Central memory CD8-positive, alpha-beta T cell (primary cell): ENCODE data around the gene MARK3.

ENCODE experiments used
- ATAC-seq: fragments of 150-1000 bp; cut with Tn5 transposase; replicated peaks from 2 replicates; pipeline ENCODE4 v1.10.0; 2022; ENCODE audit warnings: mild to moderate bottlenecking, moderate FRiP score, moderate number of reproducible peaks; ENCODE audit not compliant: poor library complexity, severe bottlenecking; ENCODE audit errors: extremely low read depth
- DNase-seq, 2 donors: peaks; one replicate each; pipeline ENCODE4 v3.0.0; 2021; ENCODE audit warnings: low spot score in 2 of 2
- H3K27ac Mint-ChIP-seq: one replicate; pipeline ENCODE4 v1.8.0; 2022; ENCODE audit warnings: low read depth, mild to moderate bottlenecking, moderate library complexity, mixed read lengths
- H3K27me3 Mint-ChIP-seq: one replicate; pipeline ENCODE4 v1.8.0; 2022; ENCODE audit warnings: mixed read lengths
- H3K36me3 Mint-ChIP-seq: one replicate; pipeline ENCODE4 v1.8.0; 2022; ENCODE audit warnings: mild to moderate bottlenecking, moderate library complexity, mixed read lengths; ENCODE audit not compliant: insufficient read depth
- H3K4me1 Mint-ChIP-seq: one replicate; pipeline ENCODE4 v1.8.0; 2022; ENCODE audit warnings: mixed read lengths
- H3K4me3 Mint-ChIP-seq: one replicate; pipeline ENCODE4 v1.8.0; 2022; ENCODE audit warnings: mild to moderate bottlenecking, moderate library complexity, mixed read lengths
- H3K9me3 Mint-ChIP-seq: one replicate; pipeline ENCODE4 v1.8.0; 2022; ENCODE audit warnings: mixed read lengths

Gene MARK3

DNA sequence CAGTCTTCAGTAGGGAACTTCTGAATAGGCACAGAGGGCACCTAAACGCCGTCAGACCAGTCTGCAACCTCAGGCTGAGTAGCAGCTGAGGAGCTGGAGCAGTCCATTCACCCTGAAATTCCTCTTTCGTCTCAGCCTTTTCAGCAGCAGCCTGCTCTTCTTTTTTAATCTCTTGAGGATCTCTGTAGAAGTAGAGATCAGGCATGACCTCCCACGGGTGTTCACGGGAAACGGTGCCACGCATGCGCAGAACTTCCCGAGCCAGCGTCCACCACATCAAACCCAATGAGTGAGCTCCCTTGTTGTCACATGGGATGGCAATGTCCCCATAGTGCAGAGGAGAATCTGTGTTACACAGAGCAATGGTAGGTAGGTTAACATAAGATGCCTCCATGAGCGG lies 11.1 kb upstream of the MARK3 start:
- Mint-ChIP-seq H3K36me3 (peaks cover 2% of the 10 kb centered on the region), H3K27ac (no peak overlapping the region), H3K9me3 (no peaks in the 10 kb centered on the region), H3K4me1 (no peaks in the 10 kb centered on the region), H3K4me3 (no peak overlapping the region), H3K27me3 (peaks cover 15% of the 10 kb centered on the region)
- ATAC-seq (no peak), DNase-seq (no peak)

DNA sequence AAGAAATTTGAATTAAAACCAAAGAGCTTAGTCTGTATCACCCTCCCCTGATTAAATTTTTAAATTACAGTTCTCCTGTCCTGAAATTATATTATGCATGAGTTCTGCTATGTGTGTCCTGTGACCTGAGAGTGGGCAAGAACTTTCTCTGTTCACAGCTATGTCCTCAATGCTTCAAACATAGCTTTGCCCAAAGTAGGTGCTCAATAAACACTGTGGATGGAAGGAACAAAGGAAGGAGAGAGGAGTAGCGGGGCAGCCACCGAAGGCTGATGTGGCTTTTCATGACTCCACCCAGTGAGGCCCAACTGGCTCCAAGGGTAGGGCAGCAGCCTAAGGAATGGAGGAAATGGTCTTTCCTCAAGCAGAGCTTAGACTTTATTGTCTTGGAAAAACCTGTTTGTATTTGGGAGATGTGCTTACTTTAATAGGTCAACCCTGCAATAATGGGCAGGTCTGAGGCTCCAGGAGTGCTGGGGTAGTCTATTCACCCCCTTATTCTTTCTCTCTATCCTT lies 7.6 kb upstream of the MARK3 start:
- H3K4me3 Mint-ChIP-seq: no peak overlapping the region

DNA sequence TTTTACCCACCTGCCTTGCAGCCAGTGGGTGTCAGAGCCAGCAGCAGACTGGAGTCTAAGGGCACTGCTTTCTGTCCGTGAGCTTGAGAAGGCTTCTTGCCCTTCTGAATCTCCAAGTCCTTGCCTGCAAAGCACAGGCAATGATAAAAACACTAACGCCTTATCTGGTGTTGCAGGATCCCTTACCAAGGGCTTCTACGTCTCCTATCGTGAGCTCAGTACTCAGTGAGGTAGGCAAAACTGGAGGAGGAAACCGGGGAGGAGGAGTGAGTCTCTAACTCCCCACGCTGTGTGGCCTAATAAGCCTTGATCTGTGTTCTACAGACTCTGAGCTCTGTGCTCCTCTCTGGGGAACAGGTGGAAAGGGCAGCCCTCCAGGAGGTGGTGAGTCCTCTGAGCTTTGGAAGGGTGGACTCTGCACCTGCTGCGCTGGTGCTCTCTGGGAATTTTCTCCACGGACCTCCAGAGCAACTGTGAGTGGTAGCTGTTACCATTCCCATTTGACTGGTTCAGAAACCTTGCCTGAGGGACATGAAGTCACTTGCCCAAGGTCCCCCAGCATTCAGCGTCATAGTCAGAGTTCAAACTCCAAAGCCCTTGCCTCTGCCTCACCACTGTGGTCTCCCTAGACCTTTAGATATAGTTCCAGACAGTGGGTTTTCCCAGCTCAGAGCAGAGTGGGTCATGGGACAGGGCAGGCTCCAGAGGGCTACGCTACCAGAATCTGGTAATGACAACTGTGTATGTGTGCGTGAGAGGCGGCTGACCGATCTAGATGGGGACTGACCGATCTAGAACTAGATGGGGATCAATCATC lies 7.0 kb upstream of the MARK3 start:
- H3K9me3 Mint-ChIP-seq: no peaks in the 10 kb centered on the region
- peaks cover 14% of the 10 kb centered on the region for H3K27me3 Mint-ChIP-seq
- no peak overlapping the region for H3K27ac Mint-ChIP-seq
- peaks cover 10% of the 10 kb centered on the region for H3K4me1 Mint-ChIP-seq
- H3K4me3 Mint-ChIP-seq: no peak overlapping the region
- ATAC-seq (no peak), DNase-seq (no peak)
- peaks cover 2% of the 10 kb centered on the region for H3K36me3 Mint-ChIP-seq

More for the DNA sequence above, 7.6 kb upstream of the MARK3 start:
- Mint-ChIP-seq H3K4me1 (peaks cover 7% of the 10 kb centered on the region), H3K27me3 (peaks cover 15% of the 10 kb centered on the region), H3K36me3 (peaks cover 2% of the 10 kb centered on the region), H3K9me3 (no peaks in the 10 kb centered on the region), H3K27ac (no peak overlapping the region)
- no peak for ATAC-seq
- DNase-seq: no peak

DNA sequence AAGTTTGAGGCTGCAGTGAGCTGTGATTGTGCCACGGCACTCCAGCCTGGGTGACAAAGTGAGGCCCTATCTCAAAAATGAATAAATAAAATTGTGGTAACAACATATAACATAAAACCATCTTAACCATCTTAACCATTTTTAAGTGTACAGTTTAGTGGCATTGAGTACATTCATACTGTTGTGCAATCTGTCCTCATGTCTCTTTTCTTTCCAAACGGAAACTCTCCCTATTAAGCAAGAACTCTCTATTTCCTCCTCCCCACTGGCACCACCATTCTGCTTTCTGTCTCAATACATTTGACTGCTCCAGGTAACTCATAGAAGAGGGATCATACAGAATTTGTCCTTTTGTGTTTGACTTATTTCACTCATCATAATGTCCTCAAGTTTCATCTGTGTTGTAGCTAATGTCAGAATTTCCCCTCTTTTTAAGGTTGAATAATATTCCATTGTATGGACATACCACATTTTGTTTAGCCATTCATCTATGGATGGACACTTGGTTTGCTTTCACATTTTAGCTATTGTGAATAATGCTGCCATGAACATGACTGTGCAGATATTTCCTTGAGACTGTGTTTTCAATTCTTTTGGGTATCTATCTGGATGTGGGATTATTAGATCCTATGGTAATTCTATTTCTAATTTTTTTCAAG lies 4.4 kb upstream of the MARK3 start:
- H3K4me1 Mint-ChIP-seq: peaks cover 15% of the 10 kb centered on the region
- H3K4me3 Mint-ChIP-seq: no peak overlapping the region
- H3K9me3 Mint-ChIP-seq: no peaks in the 10 kb centered on the region
- ATAC-seq (no peak), DNase-seq (no peak)
- H3K27ac Mint-ChIP-seq: no peak overlapping the region
- H3K36me3 Mint-ChIP-seq: peaks cover 7% of the 10 kb centered on the region
- no peaks in the 10 kb centered on the region for H3K27me3 Mint-ChIP-seq

DNA sequence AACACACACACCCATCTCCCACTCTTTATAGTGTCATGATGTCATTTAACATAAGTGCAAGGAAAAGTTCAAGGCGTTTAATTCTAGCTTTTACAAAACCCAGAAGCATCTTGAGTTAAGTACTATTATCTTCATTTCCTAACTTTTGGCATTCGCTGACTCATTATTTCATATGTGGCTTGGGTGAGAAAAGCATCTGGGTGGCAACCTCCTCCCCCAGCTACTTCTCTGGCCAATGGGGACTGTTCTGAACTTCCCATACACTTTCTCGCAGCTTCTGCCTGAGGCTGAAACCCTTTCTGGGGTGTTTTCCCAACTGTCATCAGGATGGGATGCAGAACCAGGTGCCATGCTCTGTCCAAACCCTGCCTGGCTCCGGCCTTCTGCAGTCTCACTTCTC lies 2.8 kb upstream of the MARK3 start:
- H3K9me3 Mint-ChIP-seq: no peaks in the 10 kb centered on the region

DNA sequence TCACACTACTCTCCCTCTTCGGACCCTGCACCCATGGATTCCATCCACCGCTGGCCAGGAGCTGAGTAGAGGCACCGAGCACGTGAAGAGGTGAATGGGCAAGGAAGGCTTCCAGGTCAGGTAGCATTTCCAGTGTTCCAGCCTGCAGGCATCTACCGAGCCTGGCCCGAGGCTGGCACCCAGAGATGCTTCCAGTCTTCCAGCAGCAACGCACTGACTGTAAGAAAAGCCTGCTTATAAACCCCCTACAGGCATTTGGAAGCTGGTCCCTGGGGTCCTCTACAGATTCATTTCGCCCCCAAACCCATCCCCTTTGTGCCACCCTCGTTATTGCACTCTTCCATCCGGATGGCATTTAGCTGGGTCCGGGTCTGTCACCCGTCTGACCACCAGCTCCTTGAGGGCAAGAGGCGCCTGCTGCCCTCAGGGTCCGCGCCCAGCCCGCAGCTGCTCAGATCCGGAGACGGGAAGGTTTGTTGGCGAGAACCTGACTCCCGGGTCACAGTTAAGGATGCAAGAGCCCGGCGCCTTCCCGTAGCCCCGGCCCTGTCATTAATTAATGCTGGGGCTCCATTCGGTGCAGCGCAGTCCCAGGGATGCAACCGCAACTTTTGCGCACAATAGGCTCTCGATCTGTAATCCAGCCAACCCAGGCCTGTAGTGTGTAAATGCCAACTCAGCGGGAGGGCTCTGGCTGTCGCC lies 614 bp upstream of the MARK3 start:
- ATAC-seq (no peak), DNase-seq (no peak)
- no peaks in the 10 kb centered on the region for H3K27me3 Mint-ChIP-seq
- H3K27ac Mint-ChIP-seq: peak overlapping the region; percentile 91
- peaks cover 42% of the 10 kb centered on the region for H3K4me1 Mint-ChIP-seq
- H3K36me3 Mint-ChIP-seq: peaks cover 13% of the 10 kb centered on the region
- peak overlapping the region; percentile 95 for H3K4me3 Mint-ChIP-seq
- H3K9me3 Mint-ChIP-seq: no peaks in the 10 kb centered on the region

More for the DNA sequence above, 2.8 kb upstream of the MARK3 start:
- Mint-ChIP-seq H3K4me3 (no peak overlapping the region), H3K4me1 (peaks cover 27% of the 10 kb centered on the region), H3K27me3 (no peaks in the 10 kb centered on the region), H3K36me3 (peaks cover 11% of the 10 kb centered on the region), H3K27ac (peak overlapping the region; percentile 12)
- ATAC-seq (no peak), DNase-seq (no peak)

DNA sequence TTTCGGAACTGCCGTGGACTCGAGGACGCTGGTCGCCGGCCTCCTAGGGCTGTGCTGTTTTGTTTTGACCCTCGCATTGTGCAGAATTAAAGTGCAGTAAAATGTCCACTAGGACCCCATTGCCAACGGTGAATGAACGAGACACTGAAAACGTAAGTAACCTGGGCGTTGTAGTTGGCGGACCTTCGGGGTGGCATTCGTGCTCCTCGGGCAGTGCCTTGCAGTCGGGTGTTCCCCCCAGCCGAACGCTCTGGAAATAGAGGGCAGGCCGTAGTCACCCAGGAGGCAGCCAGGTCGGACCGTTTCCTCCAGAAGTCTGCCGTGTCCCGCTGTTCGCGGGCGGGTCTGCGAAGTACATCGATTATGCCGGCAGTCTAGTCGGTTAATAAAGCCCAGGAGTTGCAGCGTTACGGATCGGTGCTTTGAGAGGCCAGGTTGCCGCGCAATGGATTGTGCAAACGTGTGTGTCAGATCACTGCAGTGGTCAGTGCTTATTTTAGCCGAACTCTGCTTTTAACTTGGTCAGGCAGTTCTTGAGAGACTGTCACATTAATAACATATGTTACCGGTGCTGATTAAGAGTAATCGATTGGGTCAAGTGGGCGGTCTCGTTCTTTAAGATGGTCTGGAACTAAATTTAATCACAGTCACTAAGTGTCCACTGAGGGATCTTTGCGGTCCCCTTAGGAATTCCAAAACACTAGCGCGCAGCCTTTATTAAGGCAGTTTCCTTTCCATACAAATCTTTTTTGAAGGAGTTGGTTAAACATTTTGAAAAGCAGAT lies 906 bp downstream of the MARK3 start:
- ATAC-seq (peak; percentile 1), DNase-seq (peak; percentile 18)
- H3K4me1 Mint-ChIP-seq: peaks cover 42% of the 10 kb centered on the region
- no peaks in the 10 kb centered on the region for H3K27me3 Mint-ChIP-seq
- peaks cover 13% of the 10 kb centered on the region for H3K36me3 Mint-ChIP-seq
- H3K27ac Mint-ChIP-seq: peak overlapping the region; percentile 91
- H3K4me3 Mint-ChIP-seq: peak overlapping the region; percentile 95
- no peaks in the 10 kb centered on the region for H3K9me3 Mint-ChIP-seq

DNA sequence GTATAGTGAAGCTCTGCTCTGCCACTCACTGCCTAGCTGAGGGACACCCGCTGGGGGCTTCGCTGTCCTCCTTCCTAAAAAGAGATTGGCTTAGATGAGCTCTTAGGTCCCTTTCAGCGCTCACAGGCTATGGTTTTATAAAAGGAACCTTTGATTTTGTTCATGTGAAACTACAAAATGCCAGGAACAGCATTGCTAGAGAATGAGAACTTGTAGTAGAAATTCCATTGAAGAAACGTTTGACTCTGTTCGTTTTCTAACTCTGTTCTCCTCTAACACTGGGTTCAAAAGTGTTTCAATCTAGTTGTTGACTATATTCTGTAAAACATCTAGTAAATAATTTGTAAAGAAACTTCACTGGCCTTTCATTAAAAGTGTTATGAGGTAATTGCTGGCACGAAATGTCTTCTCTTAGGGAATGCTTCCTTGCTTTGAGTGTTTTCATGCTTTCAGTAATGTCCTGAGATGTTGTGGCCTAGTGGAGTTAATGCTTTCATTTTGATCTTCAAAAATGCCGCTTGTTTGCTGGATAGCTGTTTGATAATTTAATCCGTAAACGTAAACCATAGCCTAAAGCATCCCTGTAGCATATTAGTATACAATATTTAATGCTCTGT lies 1.6 kb downstream of the MARK3 start:
- ATAC-seq (no peak), DNase-seq (no peak)
- H3K9me3 Mint-ChIP-seq: no peaks in the 10 kb centered on the region
- peak overlapping the region; percentile 95 for H3K4me3 Mint-ChIP-seq
- peaks cover 14% of the 10 kb centered on the region for H3K36me3 Mint-ChIP-seq
- H3K4me1 Mint-ChIP-seq: peaks cover 41% of the 10 kb centered on the region
- H3K27ac Mint-ChIP-seq: peak overlapping the region; percentile 59
- H3K27me3 Mint-ChIP-seq: no peaks in the 10 kb centered on the region

DNA sequence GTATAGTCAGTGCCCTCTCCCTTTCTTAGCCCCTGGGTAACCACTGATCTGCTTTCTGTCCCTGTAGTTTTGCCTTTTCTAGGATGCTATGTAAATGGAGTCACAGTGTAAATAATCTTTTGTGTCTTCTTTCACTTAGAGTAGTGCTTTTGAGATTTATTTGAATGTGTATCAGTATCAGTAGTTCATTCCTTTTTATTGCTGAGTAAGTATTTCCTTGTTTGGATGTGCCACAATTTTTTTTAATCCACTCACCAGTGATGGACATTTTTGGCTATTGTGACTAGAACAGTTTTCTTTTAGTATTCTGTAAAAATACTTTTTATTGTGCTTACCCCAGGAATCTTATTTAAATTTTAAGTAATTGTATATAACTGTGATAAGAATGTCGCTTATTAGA lies 3.4 kb downstream of the MARK3 start:
- Mint-ChIP-seq H3K27me3 (no peaks in the 10 kb centered on the region), H3K9me3 (no peaks in the 10 kb centered on the region), H3K36me3 (peaks cover 14% of the 10 kb centered on the region), H3K27ac (peak overlapping the region; percentile 22), H3K4me1 (peaks cover 37% of the 10 kb centered on the region), H3K4me3 (peak overlapping the region; percentile 95)
- DNase-seq (no peak), ATAC-seq (no peak)

DNA sequence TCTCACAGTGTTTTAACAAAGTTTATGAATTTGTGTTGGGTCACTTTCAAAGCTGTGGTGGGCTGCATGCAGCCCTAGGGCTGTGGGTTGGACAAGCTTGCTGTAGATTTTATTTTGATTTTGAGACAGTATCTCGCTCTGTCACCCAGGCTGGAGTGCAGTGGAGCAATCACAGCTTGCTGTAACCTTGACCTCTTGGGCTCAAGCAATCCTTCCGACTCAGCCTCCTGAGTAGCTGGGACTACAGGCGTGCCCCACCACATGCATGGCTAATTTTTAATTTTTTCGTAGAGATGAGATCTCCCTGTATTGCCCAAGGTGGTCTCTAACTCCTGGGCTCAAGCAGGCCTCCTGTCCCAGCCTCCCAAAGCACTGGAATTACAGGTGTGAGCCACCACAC lies 5.4 kb downstream of the MARK3 start:
- ATAC-seq (no peak), DNase-seq (no peak)
- no peaks in the 10 kb centered on the region for H3K27me3 Mint-ChIP-seq
- no peak overlapping the region for H3K27ac Mint-ChIP-seq
- H3K36me3 Mint-ChIP-seq: peaks cover 10% of the 10 kb centered on the region
- H3K4me1 Mint-ChIP-seq: peaks cover 51% of the 10 kb centered on the region
- no peaks in the 10 kb centered on the region for H3K9me3 Mint-ChIP-seq
- no peak overlapping the region for H3K4me3 Mint-ChIP-seq

DNA sequence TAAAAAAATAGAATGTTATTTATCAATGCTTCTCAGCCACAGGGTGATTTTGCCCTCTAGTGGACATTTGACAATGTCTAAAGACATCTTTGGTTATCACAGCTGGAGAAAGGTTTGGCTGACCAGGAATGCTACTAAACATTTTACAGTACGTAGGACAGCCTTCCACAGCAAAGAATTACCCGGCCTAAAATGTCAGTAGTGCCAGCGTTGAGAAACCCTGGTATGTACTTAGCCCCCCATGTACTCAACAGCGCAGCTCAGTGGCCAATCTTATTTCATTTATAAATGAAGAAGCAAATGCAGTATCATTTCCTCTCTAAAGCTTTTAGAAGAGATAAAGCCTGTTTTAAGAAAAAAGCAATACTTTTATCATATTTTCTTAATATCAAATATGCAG lies 5.8 kb downstream of the MARK3 start:
- H3K4me1 Mint-ChIP-seq: peaks cover 54% of the 10 kb centered on the region
- DNase-seq: peak in 1 of 2 donors; percentile 39
- peaks cover 7% of the 10 kb centered on the region for H3K36me3 Mint-ChIP-seq
- H3K9me3 Mint-ChIP-seq: no peaks in the 10 kb centered on the region
- no peaks in the 10 kb centered on the region for H3K27me3 Mint-ChIP-seq
- H3K27ac Mint-ChIP-seq: no peak overlapping the region
- H3K4me3 Mint-ChIP-seq: no peak overlapping the region
- peak; percentile 67 for ATAC-seq

DNA sequence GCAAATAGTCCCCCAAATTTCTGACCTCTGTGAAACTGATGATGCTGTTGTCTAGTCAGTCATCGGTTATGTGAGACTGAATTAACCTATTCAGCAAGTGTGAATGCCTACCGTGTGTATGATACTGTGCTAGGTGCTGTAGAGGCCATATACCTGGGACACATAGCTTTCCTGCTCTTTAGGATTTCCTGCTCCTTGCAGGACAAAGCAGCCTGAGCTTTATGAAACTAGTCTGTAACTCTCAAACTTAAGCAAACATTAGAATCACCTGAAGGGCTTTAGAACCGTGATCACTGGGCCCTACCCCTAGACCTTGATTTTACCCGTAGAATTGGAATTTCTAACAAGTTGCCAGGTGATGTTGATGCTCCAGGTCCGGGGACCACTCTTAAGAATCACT lies 6.9 kb downstream of the MARK3 start:
- H3K27me3 Mint-ChIP-seq: no peaks in the 10 kb centered on the region
- no peak overlapping the region for H3K27ac Mint-ChIP-seq
- ATAC-seq: no peak
- H3K36me3 Mint-ChIP-seq: peaks cover 5% of the 10 kb centered on the region
- H3K4me3 Mint-ChIP-seq: no peak overlapping the region
- H3K9me3 Mint-ChIP-seq: no peaks in the 10 kb centered on the region
- H3K4me1 Mint-ChIP-seq: peaks cover 54% of the 10 kb centered on the region
- no peak for DNase-seq
